ENCODE data around the gene RENBP. TPM values are rescaled to one million over a fixed set of nuclear protein-coding genes. Genes with fewer than 3 reads are reported as not detected.

RENBP gene
- total and polyA plus RNA-seq, 5 donors from 2014 or later, result 0.62 to 15.3 (median 1.2) TPM

DNA sequence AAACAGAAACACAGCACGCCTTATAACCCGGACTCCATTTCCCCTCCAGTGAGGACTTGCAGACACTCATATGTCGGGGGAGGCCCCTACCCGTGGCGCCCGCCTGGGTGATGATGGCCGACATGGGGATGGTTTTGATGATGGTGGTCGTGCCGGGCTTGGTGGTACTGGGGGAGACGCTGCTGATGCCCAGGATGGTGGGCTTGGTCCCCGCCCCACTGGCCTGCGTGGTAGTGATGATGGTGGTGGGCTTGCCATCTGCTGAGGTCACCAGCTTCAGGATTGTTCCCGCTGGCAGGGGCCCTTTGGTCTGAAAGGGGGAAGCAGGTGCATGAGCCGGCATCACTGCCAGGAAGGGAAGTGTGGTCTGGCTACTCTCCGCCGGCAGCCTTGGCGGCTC is 12.8 kb upstream of the RENBP start:
- H3K4me3 Mint-ChIP-seq, result no peak overlapping the region
- Histone ChIP-seq H3K9me3 (ENCODE audit: control insufficient read depth in 2 of 2, low read length in 2 of 2) (no peaks in the 10 kb centered on the region), H3K27ac (ENCODE audit: insufficient read depth, low read length, poor library complexity, severe bottlenecking) (no peak overlapping the region), H3K36me3 (ENCODE audit: control insufficient read depth, insufficient read depth, low read length) (peaks cover 62% of the 10 kb centered on the region), H3K4me3 (ENCODE audit: low read depth, low read length) (no peak overlapping the region), H3K27me3 (ENCODE audit: control insufficient read depth, insufficient read depth, low read length) (no peaks in the 10 kb centered on the region), H3K4me1 (ENCODE audit: control insufficient read depth, insufficient read depth, low read length, poor library complexity, severe bottlenecking) (peaks cover 6% of the 10 kb centered on the region)
- peaks cover 0 to 2% (median 0%) of the 10 kb centered on the region in 7 donors for H3K9me3 Mint-ChIP-seq
- peaks cover 19% of the 10 kb centered on the region for H3K36me3 Mint-ChIP-seq
- no peaks in the 10 kb centered on the region for H3K27me3 Mint-ChIP-seq
- no peak for DNase-seq
- H3K27ac Mint-ChIP-seq, result no peak overlapping the region
- no peak for ATAC-seq (ENCODE audit: low read depth in 2 of 2)
- peaks cover 0 to 8% (median 2%) of the 10 kb centered on the region in 4 donors for H3K4me1 Mint-ChIP-seq

GRCh38 chrX:153956044-153956907 is 11.8 kb upstream of the RENBP start:
- Mint-ChIP-seq H3K27me3 (no peaks in the 10 kb centered on the region), H3K27ac (no peak overlapping the region), H3K36me3 (peaks cover 21% of the 10 kb centered on the region), H3K4me1 (peaks cover 0 to 8% (median 2%) of the 10 kb centered on the region in 4 donors), H3K4me3 (no peak overlapping the region), H3K9me3 (peaks cover 0 to 2% (median 0%) of the 10 kb centered on the region in 7 donors)
- Histone ChIP-seq H3K27me3 (ENCODE audit: control insufficient read depth, insufficient read depth, low read length) (no peaks in the 10 kb centered on the region), H3K4me3 (ENCODE audit: low read depth, low read length) (no peak overlapping the region), H3K9me3 (ENCODE audit: control insufficient read depth in 2 of 2, low read length in 2 of 2) (no peaks in the 10 kb centered on the region), H3K36me3 (ENCODE audit: control insufficient read depth, insufficient read depth, low read length) (peaks cover 53% of the 10 kb centered on the region), H3K4me1 (ENCODE audit: control insufficient read depth, insufficient read depth, low read length, poor library complexity, severe bottlenecking) (peaks cover 6% of the 10 kb centered on the region), H3K27ac (ENCODE audit: insufficient read depth, low read length, poor library complexity, severe bottlenecking) (no peak overlapping the region)
- ATAC-seq (ENCODE audit: low read depth in 2 of 2) (no peak), DNase-seq (no peak)

- no peak for ATAC-seq (ENCODE audit: low read depth in 2 of 2)
- Mint-ChIP-seq H3K4me1 (peaks cover 0 to 8% (median 2%) of the 10 kb centered on the region in 4 donors), H3K36me3 (peaks cover 19% of the 10 kb centered on the region), H3K27ac (peak overlapping the region in 2 of 3 donors; percentile 48 to 51), H3K27me3 (no peaks in the 10 kb centered on the region), H3K4me3 (no peak overlapping the region), H3K9me3 (peaks cover 0 to 2% (median 0%) of the 10 kb centered on the region in 7 donors)
- Histone ChIP-seq H3K4me3 (ENCODE audit: low read depth, low read length) (no peak overlapping the region), H3K9me3 (ENCODE audit: control insufficient read depth in 2 of 2, low read length in 2 of 2) (no peaks in the 10 kb centered on the region), H3K27me3 (ENCODE audit: control insufficient read depth, insufficient read depth, low read length) (no peaks in the 10 kb centered on the region), H3K4me1 (ENCODE audit: control insufficient read depth, insufficient read depth, low read length, poor library complexity, severe bottlenecking) (peaks cover 6% of the 10 kb centered on the region), H3K36me3 (ENCODE audit: control insufficient read depth, insufficient read depth, low read length) (peaks cover 54% of the 10 kb centered on the region), H3K27ac (ENCODE audit: insufficient read depth, low read length, poor library complexity, severe bottlenecking) (no peak overlapping the region)
- no peak for DNase-seq
Observed at GRCh38 chrX:153955228-153955732, 10.8 kb upstream of the RENBP start.

DNA sequence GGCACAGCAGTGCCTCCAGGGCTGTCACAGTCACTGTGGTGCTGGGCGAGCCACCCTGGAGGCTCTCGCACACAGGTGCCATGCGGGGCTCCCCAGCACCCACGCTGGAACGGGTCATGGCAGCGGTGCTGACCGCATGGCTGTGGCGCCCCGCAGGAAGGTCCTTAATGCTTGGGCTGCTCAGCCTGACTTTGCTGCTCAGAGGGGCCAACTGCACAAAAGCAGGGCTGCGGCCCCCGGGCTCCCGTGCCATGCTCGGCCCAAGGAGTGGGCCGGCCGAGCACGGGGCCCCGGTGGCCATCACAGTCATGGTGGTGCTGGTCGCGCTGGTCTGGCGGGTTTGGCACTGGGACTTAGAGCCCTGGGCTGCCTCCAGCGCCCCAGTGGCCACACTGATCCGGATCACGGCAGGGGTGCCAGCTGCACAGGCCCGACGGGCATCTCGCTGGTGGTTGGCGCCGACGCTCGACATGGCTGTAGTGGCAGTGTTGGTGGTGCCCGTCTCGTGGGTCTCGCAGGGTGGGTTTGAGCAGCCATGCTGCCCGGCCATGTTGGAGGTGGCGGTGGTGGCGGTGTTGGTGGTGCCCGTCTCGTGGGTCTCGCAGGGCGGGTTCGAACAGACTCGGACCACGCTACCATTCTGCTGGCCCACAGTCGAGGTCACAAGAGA is 10.2 kb upstream of the RENBP start:
- DNase-seq (no peak), ATAC-seq (ENCODE audit: low read depth in 2 of 2) (no peak)
- Histone ChIP-seq H3K4me3 (ENCODE audit: low read depth, low read length) (no peak overlapping the region), H3K27ac (ENCODE audit: insufficient read depth, low read length, poor library complexity, severe bottlenecking) (no peak overlapping the region), H3K9me3 (ENCODE audit: control insufficient read depth in 2 of 2, low read length in 2 of 2) (no peaks in the 10 kb centered on the region), H3K36me3 (ENCODE audit: control insufficient read depth, insufficient read depth, low read length) (peaks cover 54% of the 10 kb centered on the region), H3K27me3 (ENCODE audit: control insufficient read depth, insufficient read depth, low read length) (no peaks in the 10 kb centered on the region), H3K4me1 (ENCODE audit: control insufficient read depth, insufficient read depth, low read length, poor library complexity, severe bottlenecking) (peaks cover 6% of the 10 kb centered on the region)
- Mint-ChIP-seq H3K4me3 (no peak overlapping the region), H3K9me3 (peaks cover 0 to 2% (median 0%) of the 10 kb centered on the region in 7 donors), H3K27me3 (no peaks in the 10 kb centered on the region), H3K4me1 (peaks cover 0 to 8% (median 2%) of the 10 kb centered on the region in 4 donors), H3K36me3 (peaks cover 20% of the 10 kb centered on the region), H3K27ac (peak overlapping the region in 1 of 3 donors; percentile 51)

DNA sequence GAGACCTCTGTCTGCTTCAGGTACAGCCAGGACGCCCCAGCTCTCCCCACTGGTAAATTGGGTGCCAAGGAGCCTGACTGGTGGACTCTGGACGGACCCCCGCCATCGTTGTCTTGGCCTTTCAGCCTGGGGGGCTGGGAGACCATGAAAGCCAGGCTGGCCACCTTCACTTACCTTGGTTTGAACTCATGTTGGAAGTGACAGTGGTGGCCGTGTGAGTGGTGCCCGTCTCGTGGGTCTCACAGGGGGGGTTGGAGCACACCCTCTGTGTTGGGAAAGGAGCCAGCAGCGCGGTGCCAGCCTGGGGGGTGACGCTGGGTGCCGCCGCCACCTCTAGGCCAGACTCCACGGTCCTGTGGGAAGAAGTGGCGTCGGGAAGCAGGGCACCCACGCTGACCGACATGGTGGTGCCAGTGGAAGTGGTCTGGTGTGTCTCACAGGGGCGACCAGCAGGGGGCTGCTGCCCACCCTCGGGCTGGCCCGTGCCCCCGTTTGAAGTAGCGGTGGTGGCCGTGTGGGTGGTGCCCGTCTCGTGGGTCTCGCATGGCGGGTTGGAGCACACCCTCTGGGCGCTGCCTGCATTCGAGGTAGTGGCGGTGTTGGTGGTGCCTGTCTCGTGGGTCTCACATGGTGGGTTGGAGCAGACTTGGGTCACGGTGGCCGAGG is 9.6 kb upstream of the RENBP start:
- H3K4me3 Mint-ChIP-seq, result peak overlapping the region in 1 of 4 donors; percentile 43
- no peaks in the 10 kb centered on the region for H3K27me3 Mint-ChIP-seq
- peaks cover 0 to 8% (median 2%) of the 10 kb centered on the region in 4 donors for H3K4me1 Mint-ChIP-seq
- peaks cover 0 to 2% (median 0%) of the 10 kb centered on the region in 7 donors for H3K9me3 Mint-ChIP-seq
- Histone ChIP-seq H3K9me3 (ENCODE audit: control insufficient read depth in 2 of 2, low read length in 2 of 2) (no peaks in the 10 kb centered on the region), H3K4me3 (ENCODE audit: low read depth, low read length) (no peak overlapping the region), H3K27me3 (ENCODE audit: control insufficient read depth, insufficient read depth, low read length) (no peaks in the 10 kb centered on the region), H3K36me3 (ENCODE audit: control insufficient read depth, insufficient read depth, low read length) (peaks cover 53% of the 10 kb centered on the region), H3K27ac (ENCODE audit: insufficient read depth, low read length, poor library complexity, severe bottlenecking) (peak overlapping the region; percentile 57), H3K4me1 (ENCODE audit: control insufficient read depth, insufficient read depth, low read length, poor library complexity, severe bottlenecking) (peaks cover 6% of the 10 kb centered on the region)
- ATAC-seq (ENCODE audit: low read depth in 2 of 2), result no peak
- H3K36me3 Mint-ChIP-seq, result peaks cover 20% of the 10 kb centered on the region
- DNase-seq, result no peak
- no peak overlapping the region for H3K27ac Mint-ChIP-seq

DNA sequence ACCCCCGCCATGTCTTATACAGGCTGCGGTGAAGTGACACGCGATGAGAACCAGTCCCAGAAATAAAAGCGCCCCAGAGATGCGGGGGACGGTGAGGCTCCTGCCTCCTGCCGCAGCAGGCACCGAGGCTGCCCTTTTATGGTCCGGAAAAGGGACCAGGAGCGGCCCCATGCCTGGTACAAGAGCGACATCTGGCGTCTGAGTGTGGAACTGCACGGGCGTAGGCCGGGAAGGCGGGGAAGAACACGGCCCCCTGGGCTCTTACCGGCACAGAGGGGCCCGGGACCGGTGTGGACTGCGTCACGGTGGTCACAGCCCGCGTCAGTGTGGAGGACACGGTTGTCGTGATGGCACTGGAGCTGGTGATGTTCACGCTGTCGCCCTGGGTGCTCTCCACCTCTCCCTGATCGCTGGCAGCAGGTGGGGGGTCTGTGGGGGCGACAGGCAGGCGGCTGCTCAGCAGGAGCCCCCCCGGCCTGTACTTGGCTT is 8.9 kb upstream of the RENBP start:
- peaks cover 6% of the 10 kb centered on the region for H3K4me1 ChIP-seq (ENCODE audit: control insufficient read depth, insufficient read depth, low read length, poor library complexity, severe bottlenecking)
- peaks cover 23% of the 10 kb centered on the region for H3K36me3 Mint-ChIP-seq
- no peaks in the 10 kb centered on the region for H3K27me3 ChIP-seq (ENCODE audit: control insufficient read depth, insufficient read depth, low read length)
- H3K27ac ChIP-seq (ENCODE audit: insufficient read depth, low read length, poor library complexity, severe bottlenecking), result peak overlapping the region; percentile 57
- H3K4me3 Mint-ChIP-seq, result no peak overlapping the region
- H3K4me3 ChIP-seq (ENCODE audit: low read depth, low read length), result no peak overlapping the region
- peak; percentile 66 to 77 (median 72) for DNase-seq
- peaks cover 0 to 8% (median 2%) of the 10 kb centered on the region in 4 donors for H3K4me1 Mint-ChIP-seq
- H3K9me3 ChIP-seq (ENCODE audit: control insufficient read depth in 2 of 2, low read length in 2 of 2), result no peaks in the 10 kb centered on the region
- peaks cover 0 to 2% (median 0%) of the 10 kb centered on the region in 7 donors for H3K9me3 Mint-ChIP-seq
- peak; percentile 71 to 78 for ATAC-seq (ENCODE audit: low read depth in 2 of 2)
- peaks cover 51% of the 10 kb centered on the region for H3K36me3 ChIP-seq (ENCODE audit: control insufficient read depth, insufficient read depth, low read length)
- no peaks in the 10 kb centered on the region for H3K27me3 Mint-ChIP-seq
- peak overlapping the region in 1 of 3 donors; percentile 74 for H3K27ac Mint-ChIP-seq

DNA sequence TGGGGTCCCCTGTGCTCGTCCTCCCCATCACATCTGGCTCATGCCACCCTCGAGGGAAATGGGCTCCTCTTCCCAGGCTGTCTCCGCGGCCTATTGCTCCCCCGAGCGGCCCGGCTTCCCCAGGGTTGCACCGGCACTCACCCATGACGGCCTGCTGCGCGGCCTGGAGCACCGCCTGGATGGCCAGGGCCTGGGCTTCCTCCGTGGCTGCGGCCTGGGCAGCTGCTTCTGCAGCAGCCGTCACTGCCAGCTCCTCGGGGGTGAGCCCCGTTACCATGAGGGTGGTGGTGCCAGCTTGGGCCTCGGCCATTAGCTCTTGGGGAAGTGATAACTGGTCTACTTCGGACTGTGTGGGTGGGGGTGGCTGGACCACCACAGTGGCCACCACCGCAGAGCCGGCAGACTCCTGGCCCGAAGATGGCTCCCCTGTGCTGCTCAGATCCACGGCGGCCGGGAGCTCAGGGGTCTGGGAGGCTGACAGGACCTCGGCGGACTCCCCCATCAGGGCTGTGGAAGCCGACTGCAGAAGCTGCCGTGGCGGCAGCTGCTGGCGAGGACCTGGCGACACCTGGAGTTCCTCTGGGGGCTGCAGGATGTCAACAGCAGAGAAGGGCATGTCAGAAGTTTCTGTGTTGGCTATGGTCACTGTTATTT is 8.1 kb upstream of the RENBP start:
- DNase-seq (no peak), ATAC-seq (ENCODE audit: low read depth in 2 of 2) (no peak)
- peaks cover 24% of the 10 kb centered on the region for H3K36me3 Mint-ChIP-seq
- peak overlapping the region in 1 of 3 donors; percentile 26 for H3K27ac Mint-ChIP-seq
- H3K27ac ChIP-seq (ENCODE audit: insufficient read depth, low read length, poor library complexity, severe bottlenecking), result peak overlapping the region; percentile 25
- H3K9me3 Mint-ChIP-seq, result peaks cover 0 to 2% (median 0%) of the 10 kb centered on the region in 7 donors
- no peaks in the 10 kb centered on the region for H3K9me3 ChIP-seq (ENCODE audit: control insufficient read depth in 2 of 2, low read length in 2 of 2)
- no peaks in the 10 kb centered on the region for H3K27me3 ChIP-seq (ENCODE audit: control insufficient read depth, insufficient read depth, low read length)
- peaks cover 7% of the 10 kb centered on the region for H3K4me1 ChIP-seq (ENCODE audit: control insufficient read depth, insufficient read depth, low read length, poor library complexity, severe bottlenecking)
- H3K36me3 ChIP-seq (ENCODE audit: control insufficient read depth, insufficient read depth, low read length), result peaks cover 42% of the 10 kb centered on the region
- H3K4me1 Mint-ChIP-seq, result peaks cover under 1 to 9% (median 4%) of the 10 kb centered on the region in 4 donors
- no peaks in the 10 kb centered on the region for H3K27me3 Mint-ChIP-seq
- no peak overlapping the region for H3K4me3 Mint-ChIP-seq
- H3K4me3 ChIP-seq (ENCODE audit: low read depth, low read length), result no peak overlapping the region
